Activated CD8-positive, alpha-beta memory T cell treated with anti-CD3 and anti-CD28 coated beads for 1 hour (primary cell): ENCODE measurements around the gene FAM118B.

ENCODE experiments used
- DNase-seq, 2 donors: peaks; one replicate each; pipeline ENCODE4 v3.0.0-alpha.2; 2020; ENCODE audit warnings: low read depth in 1 of 2; ENCODE audit errors: extremely low read depth in 1 of 2

FAM118B gene

GRCh38 chr11:126211236-126212088 lies at the start of gene FAM118B, which contains the start of gene RPUSD4:
FAM118B (plus strand) TSS chr11:126211782; CDS start chr11:126235002, 23,220 bp downstream.
RPUSD4 (minus strand) TSS chr11:126211650; CDS start chr11:126211638, 12 bp downstream.
- DNase-seq = peak; percentile 98

GRCh38 chr11:126162306-126163030 lies 49.1 kb upstream of the FAM118B start:
- DNase-seq = no peak

GRCh38 chr11:126163074-126163700 lies 48.4 kb upstream of the FAM118B start:
- no peak for DNase-seq

GRCh38 chr11:126163779-126164178 lies 47.8 kb upstream of the FAM118B start:
- no peak for DNase-seq

- no peak for DNase-seq
Measured at GRCh38 chr11:126164781-126165180, 46.8 kb upstream of the FAM118B start.

- DNase-seq = no peak
Measured at GRCh38 chr11:126165311-126165720, 46.3 kb upstream of the FAM118B start.

- DNase-seq = no peak
Measured at GRCh38 chr11:126165757-126166156, 45.8 kb upstream of the FAM118B start.

GRCh38 chr11:126166413-126166812 lies 45.2 kb upstream of the FAM118B start:
- DNase-seq = no peak

- no peak for DNase-seq
Measured at GRCh38 chr11:126167488-126167887, 44.1 kb upstream of the FAM118B start.

- DNase-seq = no peak
Measured at GRCh38 chr11:126169291-126169690, 42.3 kb upstream of the FAM118B start.

GRCh38 chr11:126172596-126173038 lies 39.0 kb upstream of the FAM118B start:
- DNase-seq = no peak

- no peak for DNase-seq
Measured at GRCh38 chr11:126173257-126173656, 38.3 kb upstream of the FAM118B start.

GRCh38 chr11:126174816-126175215 lies 36.8 kb upstream of the FAM118B start:
- no peak for DNase-seq

- DNase-seq = no peak
Measured at GRCh38 chr11:126175393-126175792, 36.2 kb upstream of the FAM118B start.

- DNase-seq = no peak
Measured at GRCh38 chr11:126176853-126177470, 34.6 kb upstream of the FAM118B start.

GRCh38 chr11:126181939-126182730 lies 29.4 kb upstream of the FAM118B start:
- no peak for DNase-seq

- DNase-seq = no peak
Measured at GRCh38 chr11:126182787-126183445, 28.7 kb upstream of the FAM118B start.

- no peak for DNase-seq
Measured at GRCh38 chr11:126185259-126186024, 26.1 kb upstream of the FAM118B start.
